Jurkat, Clone E6-1 (cell line): ENCODE results near the gene FYN.
A peak's percentile ranks its signal among the peaks of the same experiment; 100 is the strongest.

Source experiments
- DNase-seq: peaks from one replicate; pipeline ENCODE4 v3.0.0-alpha.2; 2011; ENCODE audit warnings: low read depth, low spot score
- H3K4me3 ChIP-seq: 2 replicates; pipeline ENCODE4 v1.5.1; 2011; ENCODE audit warnings: mild to moderate bottlenecking, low read length, control low read depth, moderate library complexity

FYN gene

GRCh38 chr6:111765763-111766162 lies 107.5 kb downstream of the FYN start:
- no peak for DNase-seq
- H3K4me3 ChIP-seq, result no peak overlapping the region

DNA sequence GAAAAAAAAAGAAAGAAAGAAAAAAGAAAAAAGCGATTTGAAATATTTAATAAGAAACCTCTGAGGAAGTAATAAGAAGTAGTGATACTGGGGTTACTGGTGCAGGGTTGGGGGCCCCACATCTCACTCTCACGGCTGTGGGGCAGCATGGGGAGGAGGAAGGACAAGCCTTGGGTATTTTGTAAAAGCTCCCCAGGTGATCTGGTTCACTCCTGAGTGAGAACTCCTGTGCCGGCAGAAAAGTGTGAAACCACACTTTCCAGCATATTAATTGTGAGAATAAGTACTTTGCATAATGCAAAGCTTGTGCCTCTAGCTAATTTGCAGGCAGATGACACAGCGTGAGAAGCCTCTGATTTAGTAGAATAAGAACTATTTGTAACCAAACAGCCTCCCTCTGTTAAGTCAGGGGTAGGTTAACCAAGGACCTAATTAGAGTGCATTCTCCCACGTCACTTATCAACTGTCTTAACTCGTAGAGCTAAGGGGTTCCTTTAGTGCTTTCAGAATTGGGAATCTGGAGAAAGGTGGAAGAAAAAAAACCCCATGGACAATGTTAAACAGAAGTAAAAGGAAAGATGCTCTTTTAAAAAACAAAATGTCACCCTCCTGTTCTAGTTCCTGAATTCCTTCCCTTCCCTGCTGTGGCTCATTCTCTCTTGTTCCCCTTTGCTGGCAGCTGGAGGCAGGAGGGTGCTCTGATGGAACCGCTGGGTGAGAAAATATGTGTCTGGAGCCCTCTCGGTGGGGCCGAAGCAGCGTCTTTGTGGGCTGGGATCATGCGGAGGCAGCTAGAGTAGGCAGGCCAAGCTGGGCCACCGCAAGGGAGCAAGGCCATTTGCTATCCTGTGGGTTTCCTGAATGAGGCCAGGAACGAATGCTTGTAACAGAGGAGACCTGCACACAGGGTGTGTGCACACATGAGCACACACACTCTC lies 108.7 kb downstream of the FYN start:
- H3K4me3 ChIP-seq, result no peak overlapping the region
- DNase-seq, result no peak

- DNase-seq, result no peak
- no peak overlapping the region for H3K4me3 ChIP-seq
Observed at GRCh38 chr6:111763381-111763780, 109.9 kb downstream of the FYN start.

DNA sequence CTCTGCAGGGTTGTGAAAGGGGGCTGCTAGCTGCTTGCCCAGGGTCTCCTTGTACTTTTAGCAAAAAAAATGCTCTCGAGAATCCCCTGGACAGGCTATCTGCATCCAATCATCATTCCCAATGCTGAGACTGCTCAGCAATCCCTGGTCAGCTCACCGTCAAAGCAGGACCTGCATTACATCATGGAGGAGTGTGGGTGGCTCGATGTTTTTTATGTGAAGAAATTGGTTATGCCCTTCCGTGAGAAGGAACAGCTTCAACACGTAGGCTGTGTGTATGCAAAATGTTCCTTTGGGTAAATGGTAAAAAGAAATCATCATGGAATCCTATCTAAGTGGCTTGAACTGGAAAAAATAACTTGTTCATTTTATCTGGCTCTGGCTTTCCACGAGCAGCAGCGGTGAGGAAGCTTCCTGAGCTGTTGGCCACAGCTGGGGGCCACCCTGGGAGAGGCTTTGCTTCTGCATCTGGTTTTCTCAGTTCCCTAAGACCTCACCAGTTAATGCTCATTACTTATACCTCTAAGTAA lies 111.4 kb downstream of the FYN start:
- DNase-seq, result no peak
- H3K4me3 ChIP-seq, result no peak overlapping the region

DNA sequence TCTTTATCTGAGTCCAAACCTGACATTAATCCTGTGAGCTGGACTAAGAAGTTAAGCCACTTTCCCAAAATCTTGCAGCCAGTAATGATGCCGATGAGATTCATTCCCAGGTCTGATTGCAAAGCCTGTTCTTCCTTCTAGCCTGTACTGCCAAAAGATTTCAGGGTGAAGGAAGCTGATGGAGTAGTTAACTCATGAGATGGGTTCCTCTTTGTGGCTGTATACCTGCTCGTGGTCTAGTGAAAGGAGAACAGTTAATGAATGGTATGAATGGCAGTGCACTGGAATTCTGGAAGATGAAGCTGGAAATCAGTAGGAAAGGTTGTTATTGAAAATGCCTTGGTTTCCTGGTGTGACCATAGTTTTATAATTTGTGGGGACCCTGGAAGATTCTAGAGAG lies 112.0 kb downstream of the FYN start:
- H3K4me3 ChIP-seq, result no peak overlapping the region
- no peak for DNase-seq

- H3K4me3 ChIP-seq, result peak overlapping the region; percentile 43
- peak; percentile 53 for DNase-seq
Observed at GRCh38 chr6:111759836-111760785, 113.1 kb downstream of the FYN start.

GRCh38 chr6:111759331-111759835 lies 113.9 kb downstream of the FYN start:
- peak overlapping the region; percentile 43 for H3K4me3 ChIP-seq
- no peak for DNase-seq

DNA sequence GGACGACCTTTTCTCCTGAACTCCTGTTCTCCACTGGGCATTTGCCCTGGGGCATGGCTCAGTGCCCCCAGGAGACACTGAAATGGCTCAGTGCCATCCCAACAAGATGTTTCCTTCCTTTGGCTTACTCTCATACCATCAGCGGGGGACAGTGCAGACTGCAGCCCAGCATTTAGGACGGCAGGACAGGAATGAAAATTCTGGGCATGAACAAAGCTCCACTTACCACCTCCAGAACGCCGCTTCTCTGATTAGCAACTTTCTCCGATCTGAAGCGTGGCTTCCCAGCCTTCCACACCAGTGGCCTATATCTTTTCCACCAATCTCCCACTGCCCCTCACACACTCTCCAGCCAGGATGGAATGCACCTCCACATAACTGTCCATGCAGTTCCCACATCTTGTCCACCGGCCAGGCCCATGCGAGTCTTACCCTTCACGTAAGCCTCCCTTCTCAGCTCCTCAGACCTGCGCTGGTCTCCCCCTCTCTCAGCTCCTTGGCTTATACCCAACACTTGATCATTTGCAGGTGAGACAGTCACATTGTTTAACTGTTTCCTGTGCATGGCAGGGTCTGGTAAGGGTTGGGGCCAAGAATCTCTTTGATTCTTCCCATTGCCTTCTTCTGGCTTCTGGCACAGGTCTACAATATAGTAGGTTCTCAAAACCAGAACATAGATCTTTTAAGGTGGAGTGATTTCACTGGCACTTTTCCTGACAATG lies 114.5 kb downstream of the FYN start:
- peak overlapping the region; percentile 43 for H3K4me3 ChIP-seq
- peak; percentile 78 for DNase-seq

DNA sequence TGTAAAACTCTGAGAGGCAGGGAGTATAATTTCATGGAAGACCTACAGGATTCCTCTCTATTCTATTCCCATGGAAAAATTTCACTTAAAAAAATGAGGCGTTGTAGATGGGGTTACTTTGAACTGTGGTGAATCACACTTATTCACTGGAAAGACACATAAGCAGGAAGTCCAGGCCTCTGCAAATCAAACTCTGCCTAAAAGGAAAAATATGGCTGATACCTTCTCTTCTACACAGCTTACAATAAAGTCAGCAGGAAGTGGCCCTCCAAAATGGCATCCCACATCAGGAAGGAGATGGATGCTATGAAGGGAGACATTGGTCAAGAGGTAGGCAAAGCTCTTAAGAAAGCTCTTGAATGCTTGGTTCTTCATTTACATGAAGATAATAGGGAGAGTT lies 115.9 kb downstream of the FYN start:
- no peak for DNase-seq
- no peak overlapping the region for H3K4me3 ChIP-seq

DNA sequence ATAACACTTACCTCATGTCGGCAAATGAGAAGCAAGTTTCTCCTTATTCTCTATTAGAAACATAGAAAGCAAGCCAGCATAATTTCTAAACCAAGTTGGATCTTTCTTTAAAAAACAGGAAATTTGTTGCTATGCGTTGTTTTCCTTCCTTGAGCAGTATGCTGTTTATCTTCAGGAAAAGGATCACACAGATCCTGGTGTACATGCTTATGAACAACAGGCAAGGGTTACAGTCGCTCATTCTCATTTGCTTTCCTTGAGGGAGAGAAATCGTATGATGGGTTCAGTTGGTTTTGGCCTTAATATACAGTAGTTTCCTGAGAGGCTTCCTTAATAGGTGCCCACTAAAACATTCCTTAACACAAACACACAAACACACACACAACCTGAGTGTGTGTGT lies 118.8 kb downstream of the FYN start:
- H3K4me3 ChIP-seq, result no peak overlapping the region
- DNase-seq, result no peak

- no peak overlapping the region for H3K4me3 ChIP-seq
- no peak for DNase-seq
Observed at GRCh38 chr6:111753573-111753972, 119.7 kb downstream of the FYN start.

GRCh38 chr6:111752476-111752875 lies 120.8 kb downstream of the FYN start:
- no peak overlapping the region for H3K4me3 ChIP-seq
- DNase-seq, result no peak

GRCh38 chr6:111750753-111751673 lies 122.2 kb downstream of the FYN start:
- peak; percentile 79 for DNase-seq
- H3K4me3 ChIP-seq, result no peak overlapping the region

GRCh38 chr6:111750153-111750552 lies 123.1 kb downstream of the FYN start:
- no peak for DNase-seq
- no peak overlapping the region for H3K4me3 ChIP-seq

DNA sequence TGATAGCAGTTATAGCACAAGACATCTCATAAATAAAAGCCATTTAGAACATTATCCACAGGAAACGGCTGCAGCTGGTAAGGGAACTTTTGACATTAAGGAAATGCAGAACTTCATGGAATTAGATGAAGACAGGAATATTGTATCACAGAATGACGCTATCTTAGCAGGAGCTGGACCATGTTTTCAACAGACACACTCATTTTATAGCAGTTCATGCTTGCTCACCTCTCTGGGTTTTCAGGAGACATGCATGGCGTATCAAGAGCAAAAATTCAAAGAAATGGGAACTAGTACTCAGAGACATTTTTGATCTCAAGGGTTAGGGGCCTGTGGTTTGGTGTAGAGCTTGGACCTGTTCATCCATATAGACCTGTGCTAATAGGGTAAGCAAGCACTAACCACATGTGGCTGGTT lies 125.0 kb downstream of the FYN start:
- H3K4me3 ChIP-seq, result no peak overlapping the region
- no peak for DNase-seq

GRCh38 chr6:111747829-111748228 lies 125.4 kb downstream of the FYN start:
- DNase-seq, result no peak
- no peak overlapping the region for H3K4me3 ChIP-seq

DNA sequence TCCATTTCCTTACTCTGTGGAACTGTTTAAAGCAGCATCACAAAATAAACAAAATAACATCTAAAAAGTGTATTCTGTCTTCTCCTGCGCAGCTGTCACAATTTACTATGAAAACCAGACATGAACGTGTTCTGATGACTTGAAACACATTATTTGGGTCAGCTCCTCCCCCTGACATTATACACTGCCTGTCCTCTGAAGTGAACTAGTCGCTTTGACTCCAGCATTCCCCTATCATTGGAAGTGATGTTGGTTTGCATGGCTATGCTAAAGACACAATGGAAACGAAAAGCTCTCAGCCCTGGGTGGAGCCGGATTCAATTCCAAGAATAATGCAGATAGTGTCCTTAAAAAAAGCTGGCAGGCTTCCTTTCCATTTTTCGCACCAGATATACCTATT lies 125.9 kb downstream of the FYN start:
- no peak for DNase-seq
- no peak overlapping the region for H3K4me3 ChIP-seq

DNA sequence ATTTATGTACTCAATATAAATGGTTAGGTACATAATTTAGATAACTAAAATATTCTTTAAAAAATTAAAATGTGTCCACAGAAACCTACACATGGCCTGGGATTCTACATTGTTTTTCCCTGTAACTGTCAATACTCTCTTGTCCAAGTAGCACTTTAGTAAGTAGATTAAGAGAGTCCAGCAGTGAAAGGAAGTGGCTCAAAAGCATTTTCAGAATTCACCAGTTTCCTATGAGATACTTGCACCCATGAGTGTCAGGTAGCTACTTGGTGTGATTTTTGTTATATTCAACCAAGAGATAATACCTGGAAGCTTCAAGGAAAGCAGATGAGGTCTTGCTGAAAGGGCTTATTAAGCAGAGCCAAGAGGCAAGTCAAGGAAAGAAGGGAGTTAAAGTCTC lies 126.3 kb downstream of the FYN start:
- no peak for DNase-seq
- H3K4me3 ChIP-seq, result no peak overlapping the region
